ENCODE data around the gene RBPJL.

DNA sequence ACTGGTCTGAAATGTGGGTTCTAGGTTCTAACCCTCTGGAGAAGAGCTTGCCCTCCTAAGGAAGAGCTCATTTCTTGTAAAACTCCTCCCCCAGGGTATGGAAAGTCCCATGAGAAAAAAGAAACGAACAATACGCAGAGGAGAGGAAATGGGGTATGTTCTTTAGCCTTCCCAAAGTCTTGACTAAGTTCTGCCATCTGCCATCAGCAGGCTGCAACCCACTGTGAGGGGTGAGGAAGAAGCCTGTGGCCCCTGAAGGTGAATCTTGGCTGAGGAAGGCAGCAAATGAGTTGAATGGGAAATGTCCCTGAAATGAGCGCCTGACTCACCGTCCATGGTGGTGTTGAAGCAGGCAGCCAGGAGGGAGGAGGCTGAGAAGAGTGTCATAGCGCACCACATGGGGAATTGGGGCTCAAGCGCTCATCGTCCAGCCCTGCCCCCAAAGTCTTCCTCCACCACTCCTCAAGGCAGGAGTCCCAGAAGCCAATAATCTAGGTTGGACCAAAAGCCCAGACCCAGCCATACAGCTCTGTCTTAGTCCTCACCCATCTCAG is 11.8 kb downstream of the RBPJL start:
- TF ChIP-seq, protein P1, sequence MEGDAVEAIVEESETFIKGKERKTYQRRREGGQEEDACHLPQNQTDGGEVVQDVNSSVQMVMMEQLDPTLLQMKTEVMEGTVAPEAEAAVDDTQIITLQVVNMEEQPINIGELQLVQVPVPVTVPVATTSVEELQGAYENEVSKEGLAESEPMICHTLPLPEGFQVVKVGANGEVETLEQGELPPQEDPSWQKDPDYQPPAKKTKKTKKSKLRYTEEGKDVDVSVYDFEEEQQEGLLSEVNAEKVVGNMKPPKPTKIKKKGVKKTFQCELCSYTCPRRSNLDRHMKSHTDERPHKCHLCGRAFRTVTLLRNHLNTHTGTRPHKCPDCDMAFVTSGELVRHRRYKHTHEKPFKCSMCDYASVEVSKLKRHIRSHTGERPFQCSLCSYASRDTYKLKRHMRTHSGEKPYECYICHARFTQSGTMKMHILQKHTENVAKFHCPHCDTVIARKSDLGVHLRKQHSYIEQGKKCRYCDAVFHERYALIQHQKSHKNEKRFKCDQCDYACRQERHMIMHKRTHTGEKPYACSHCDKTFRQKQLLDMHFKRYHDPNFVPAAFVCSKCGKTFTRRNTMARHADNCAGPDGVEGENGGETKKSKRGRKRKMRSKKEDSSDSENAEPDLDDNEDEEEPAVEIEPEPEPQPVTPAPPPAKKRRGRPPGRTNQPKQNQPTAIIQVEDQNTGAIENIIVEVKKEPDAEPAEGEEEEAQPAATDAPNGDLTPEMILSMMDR (IDR thresholded peaks at IDR 0.05): no peak
- TF ChIP-seq POLR2A (IDR thresholded peaks at IDR 0.05) (no peak), POLR2AphosphoS5 (IDR thresholded peaks at IDR 0.05) (no peak)
